HepG2 (cell line): Measurements from ENCODE around the gene RAET1E. TPM values are rescaled to one million over a fixed set of nuclear protein-coding genes. Genes with fewer than 3 reads are reported as not detected.

Experiments
- ARID4A ChIP-seq: sonication (generic); formaldehyde crosslinking; IDR thresholded peaks from 2 replicates; pipeline ENCODE4 v1.5.0; 2020; ENCODE audit warnings: mild to moderate bottlenecking, missing genetic modification reagents, borderline replicate concordance
- DR1 ChIP-seq: sonication (generic); formaldehyde crosslinking; IDR thresholded peaks from 2 replicates; pipeline ENCODE4 v1.8.0; 2021; ENCODE audit warnings: mild to moderate bottlenecking, missing genetic modification reagents, inconsistent platforms
- E2F1 ChIP-seq: sonication (generic); formaldehyde crosslinking; IDR thresholded peaks from 2 replicates; pipeline ENCODE4 v1.5.0; 2020; ENCODE audit warnings: missing genetic modification reagents
- HMGXB3 ChIP-seq: sonication (generic); formaldehyde crosslinking; IDR thresholded peaks from 2 replicates; pipeline ENCODE4 v1.4.0; 2020; ENCODE audit warnings: missing genetic modification reagents, borderline replicate concordance
- HNF4A ChIP-seq: sonication (generic); formaldehyde crosslinking; IDR thresholded peaks from 2 replicates; pipeline ENCODE4 v1.4.0; 2020; ENCODE audit warnings: missing genetic modification reagents
- HOXA7 ChIP-seq: sonication (generic); formaldehyde crosslinking; IDR thresholded peaks from 2 replicates; pipeline ENCODE4 v1.8.1; 2022; ENCODE audit warnings: mild to moderate bottlenecking, missing genetic modification reagents, moderate library complexity
- JUN ChIP-seq: sonication (generic); formaldehyde crosslinking; IDR thresholded peaks from 2 replicates; pipeline ENCODE4 v1.4.0; 2020; ENCODE audit warnings: mild to moderate bottlenecking, missing genetic modification reagents
- SRF ChIP-seq: IDR thresholded peaks from 2 replicates; pipeline ENCODE4 v1.6.1; 2011; ENCODE audit warnings: mild to moderate bottlenecking, low read depth, low read length, moderate library complexity
- TEF ChIP-seq: sonication (generic); formaldehyde crosslinking; IDR thresholded peaks from 2 replicates; pipeline ENCODE4 v1.5.0; 2020; ENCODE audit warnings: missing genetic modification reagents
- ZHX1 ChIP-seq: sonication (generic); formaldehyde crosslinking; IDR thresholded peaks from 2 replicates; pipeline ENCODE4 v1.8.1; 2022; ENCODE audit warnings: low read depth, mild to moderate bottlenecking, missing genetic modification reagents
- ZNF138 ChIP-seq: sonication (generic); formaldehyde crosslinking; IDR thresholded peaks from 2 replicates; pipeline ENCODE4 v1.5.0; 2020; ENCODE audit warnings: mild to moderate bottlenecking, low read depth, missing genetic modification reagents
- ZNF24 ChIP-seq: fragments of 450-650 bp; IDR thresholded peaks from 2 replicates; pipeline ENCODE4 v1.6.1; 2017; ENCODE audit warnings: antibody characterized with exemption, mild to moderate bottlenecking
- ZNF367 ChIP-seq: sonication (generic); formaldehyde crosslinking; IDR thresholded peaks from 2 replicates; pipeline ENCODE4 v1.4.0; 2020; ENCODE audit warnings: missing genetic modification reagents, borderline replicate concordance
- ZNF430 ChIP-seq: sonication (generic); formaldehyde crosslinking; IDR thresholded peaks from 2 replicates; pipeline ENCODE4 v1.9.0; 2021; ENCODE audit warnings: mild to moderate bottlenecking, missing genetic modification reagents
- ZNF724P ChIP-seq: sonication (generic); formaldehyde crosslinking; IDR thresholded peaks from 2 replicates; pipeline ENCODE4 v1.8.0; 2022; ENCODE audit warnings: missing genetic modification reagents, borderline replicate concordance
- ZNF768 ChIP-seq: sonication (generic); formaldehyde crosslinking; IDR thresholded peaks from 2 replicates; pipeline ENCODE4 v1.4.0; 2020; ENCODE audit warnings: missing genetic modification reagents
- ZNF883 ChIP-seq: sonication (generic); formaldehyde crosslinking; IDR thresholded peaks from 2 replicates; pipeline ENCODE4 v1.5.1; 2020; ENCODE audit warnings: mild to moderate bottlenecking, missing genetic modification reagents; ENCODE audit errors: not compliant biosample characterization
- polyA plus RNA-seq, 8 experiments: library from polyadenylated mRNA; depleted of rRNA in 3 of 8; stranded (reverse) in 7 of 8; unstranded in 1 of 8; fragments of >200 nt; fragmentation: Illumina TruSeq in 4 of 8; extraction: Trizol in 4 of 8; gene quantifications; 2 replicates each; pipeline versions ENCODE4 v1.2.1 to v1.2.3, GENCODE V29; 2011 to 2016; ENCODE audit warnings: low read depth in 4 of 8, missing spikeins in 1 of 8, mixed read lengths in 1 of 8; ENCODE audit not compliant: insufficient read depth in 1 of 8
- total RNA-seq, 5 experiments: library from RNA; depleted of rRNA; stranded (reverse); fragments of >200 nt; fragmentation: Illumina TruSeq; extraction: Trizol; gene quantifications; 2 replicates each; pipeline ENCODE4 v1.2.3, GENCODE V29; 2016; ENCODE audit warnings: low read depth in 1 of 5

Gene RAET1E
- total and polyA plus RNA-seq, 2 of the 13 experiments (the other 11 are each of a cell fraction or from before 2014, with no cell fraction given): not detected

GRCh38 chr6:149859938-149860337, 38.0 kb downstream of the RAET1E start (continued):
- TF ChIP-seq ZHX1 (CRISPR knock-in tag): no peak
- TF ChIP-seq ZNF367 (CRISPR knock-in tag): no peak
- no peak for TF ChIP-seq HOXA7 (CRISPR knock-in tag)
- TF ChIP-seq ZNF24: no peak
- TF ChIP-seq JUN (CRISPR knock-in tag): no peak
- no peak for TF ChIP-seq ZNF768 (CRISPR knock-in tag)
- TF ChIP-seq ARID4A: no peak
- TF ChIP-seq E2F1 (CRISPR knock-in tag): no peak
- peak; percentile 47; the same call in 1 of the 2 replicates for TF ChIP-seq HNF4A (CRISPR knock-in tag)
- TF ChIP-seq ZNF430 (CRISPR knock-in tag): no peak
- TF ChIP-seq TEF (CRISPR knock-in tag): no peak
- TF ChIP-seq ZNF883: no peak
- no peak for TF ChIP-seq ZNF138 (CRISPR knock-in tag)
- no peak for TF ChIP-seq SRF
- TF ChIP-seq ZNF724P (CRISPR knock-in tag): no peak
- TF ChIP-seq HMGXB3 (CRISPR knock-in tag): no peak
- no peak for TF ChIP-seq DR1 (CRISPR knock-in tag)
